HG03135 (cell line): ENCODE measurements around the gene GBP6.
"Not testable (repeated sequence)": the region's sequence is repeated elsewhere in the genome, so short reads cannot be mapped to it uniquely, and the experiment has no call there.

Experiments
- ATAC-seq: cut with Tn5 transposase; IDR thresholded peaks from one replicate; pipeline ENCODE4 v1.9.1; 2021; ENCODE audit warnings: mild to moderate bottlenecking, moderate library complexity; ENCODE audit not compliant: unreplicated experiment

Gene GBP6

GRCh38 chr1:89364954-89365550, 1.2 kb downstream of the GBP6 start:
- no peak for ATAC-seq

- no peak for ATAC-seq
Observed at GRCh38 chr1:89367221-89367620, 3.4 kb downstream of the GBP6 start.

- no peak for ATAC-seq
Observed at GRCh38 chr1:89369331-89369730, 5.5 kb downstream of the GBP6 start.

GRCh38 chr1:89373810-89374209, 10.0 kb downstream of the GBP6 start:
- ATAC-seq, result not testable (repeated sequence)

- ATAC-seq, result no peak
Observed at GRCh38 chr1:89378001-89378400, 14.1 kb downstream of the GBP6 start.

GRCh38 chr1:89381618-89382017, 17.8 kb downstream of the GBP6 start:
- ATAC-seq, result no peak

GRCh38 chr1:89382479-89382878, 18.6 kb downstream of the GBP6 start:
- no peak for ATAC-seq

- ATAC-seq, result no peak
Observed at GRCh38 chr1:89383185-89383584, 19.3 kb downstream of the GBP6 start.

GRCh38 chr1:89390707-89391106, 26.8 kb downstream of the GBP6 start:
- ATAC-seq, result no peak

- no peak for ATAC-seq
Observed at GRCh38 chr1:89391686-89392085, 27.8 kb downstream of the GBP6 start.

GRCh38 chr1:89394851-89395250, 31.0 kb downstream of the GBP6 start:
- no peak for ATAC-seq

GRCh38 chr1:89396902-89397301, 33.0 kb downstream of the GBP6 start:
- ATAC-seq, result no peak

GRCh38 chr1:89405275-89405929, 41.5 kb downstream of the GBP6 start:
- no peak for ATAC-seq

- no peak for ATAC-seq
Observed at GRCh38 chr1:89407360-89407759, 43.5 kb downstream of the GBP6 start.

- ATAC-seq, result not testable (repeated sequence)
Observed at GRCh38 chr1:89407768-89408167, 43.9 kb downstream of the GBP6 start.

- ATAC-seq, result no peak
Observed at GRCh38 chr1:89425056-89425455, 61.2 kb downstream of the GBP6 start.

- ATAC-seq, result peak; percentile 52
Observed at GRCh38 chr1:89429062-89429461, 65.2 kb downstream of the GBP6 start.

- not testable (repeated sequence) for ATAC-seq
Observed at GRCh38 chr1:89429681-89430080, 65.8 kb downstream of the GBP6 start.

- no peak for ATAC-seq
Observed at GRCh38 chr1:89433421-89433820, 69.6 kb downstream of the GBP6 start.

- ATAC-seq, result not testable (repeated sequence)
Observed at GRCh38 chr1:89434058-89434780, 70.4 kb downstream of the GBP6 start.
